GM18502 (cell line): ENCODE results near the gene SLC30A2.
"Not testable (repeated sequence)": the region's sequence is repeated elsewhere in the genome, so short reads cannot be mapped to it uniquely, and the experiment has no call there.

Experiments used
- ATAC-seq: cut with Tn5 transposase; IDR thresholded peaks from one replicate; pipeline ENCODE4 v1.9.1; 2021; ENCODE audit warnings: mild to moderate bottlenecking; ENCODE audit not compliant: unreplicated experiment, poor library complexity

SLC30A2 gene

GRCh38 chr1:26045722-26046245, at the start of gene SLC30A2:
TSS of gene SLC30A2 (minus strand) at chr1:26046118. CDS start at chr1:26045896, 222 bp downstream.
- no peak for ATAC-seq

GRCh38 chr1:26094677-26095383, 48.9 kb upstream of the SLC30A2 start:
- no peak for ATAC-seq

GRCh38 chr1:26094076-26094669, 48.3 kb upstream of the SLC30A2 start:
- ATAC-seq = no peak

GRCh38 chr1:26093569-26093968, 47.7 kb upstream of the SLC30A2 start:
- not testable (repeated sequence) for ATAC-seq

- ATAC-seq = no peak
Observed at GRCh38 chr1:26092422-26092821, 46.5 kb upstream of the SLC30A2 start.

GRCh38 chr1:26090893-26091292, 45.0 kb upstream of the SLC30A2 start:
- ATAC-seq = no peak

GRCh38 chr1:26089125-26089524, 43.2 kb upstream of the SLC30A2 start:
- no peak for ATAC-seq

GRCh38 chr1:26084844-26085243, 38.9 kb upstream of the SLC30A2 start:
- no peak for ATAC-seq

- no peak for ATAC-seq
Observed at GRCh38 chr1:26084091-26084561, 38.2 kb upstream of the SLC30A2 start.

GRCh38 chr1:26083208-26083607, 37.3 kb upstream of the SLC30A2 start:
- ATAC-seq = no peak

GRCh38 chr1:26082020-26082350, 36.1 kb upstream of the SLC30A2 start:
- no peak for ATAC-seq

- no peak for ATAC-seq
Observed at GRCh38 chr1:26081267-26082019, 35.5 kb upstream of the SLC30A2 start.

GRCh38 chr1:26079960-26080814, 34.3 kb upstream of the SLC30A2 start:
- ATAC-seq = no peak

GRCh38 chr1:26079178-26079563, 33.3 kb upstream of the SLC30A2 start:
- no peak for ATAC-seq

- ATAC-seq = no peak
Observed at GRCh38 chr1:26078286-26079177, 32.6 kb upstream of the SLC30A2 start.

GRCh38 chr1:26077524-26077923, 31.6 kb upstream of the SLC30A2 start:
- ATAC-seq = no peak

GRCh38 chr1:26075421-26076144, 29.7 kb upstream of the SLC30A2 start:
- no peak for ATAC-seq

- no peak for ATAC-seq
Observed at GRCh38 chr1:26072305-26072704, 26.4 kb upstream of the SLC30A2 start.

GRCh38 chr1:26070963-26071342, 25.0 kb upstream of the SLC30A2 start:
- ATAC-seq = no peak
